Activated CD4-positive, alpha-beta T cell treated with anti-CD3 and anti-CD28 coated beads, Interleukin-2, amount 10 ng/mL, durations not matched to agents 24 days and 14 days (primary cell): ENCODE data around the gene PKD2L1. TPM values are rescaled to one million over a fixed set of nuclear protein-coding genes. Genes with fewer than 3 reads are reported as not detected.

Source experiments
- DNase-seq: peaks from one replicate; pipeline ENCODE4 v3.0.0; 2022
- H3K27ac Mint-ChIP-seq: one replicate; pipeline ENCODE4 v1.8.0; 2022; ENCODE audit warnings: mild to moderate bottlenecking, mixed read lengths
- H3K27me3 Mint-ChIP-seq: one replicate; pipeline ENCODE4 v1.8.0; 2022; ENCODE audit warnings: mixed read lengths
- H3K36me3 Mint-ChIP-seq: one replicate; pipeline ENCODE4 v1.8.0; 2022; ENCODE audit warnings: low read depth, mild to moderate bottlenecking, mixed read lengths
- H3K4me1 Mint-ChIP-seq: one replicate; pipeline ENCODE4 v1.8.0; 2021; ENCODE audit warnings: mixed read lengths
- H3K4me3 Mint-ChIP-seq: one replicate; pipeline ENCODE4 v1.8.0; 2022; ENCODE audit warnings: mild to moderate bottlenecking, moderate library complexity, mixed read lengths
- H3K9me3 Mint-ChIP-seq: one replicate; pipeline ENCODE4 v1.8.0; 2021; ENCODE audit warnings: mixed read lengths
- intact Hi-C: fragments of 100-400 bp; cut with micrococcal nuclease; formaldehyde crosslinking; loops from one replicate; pipeline ENCODE4 v1.15.1; 2023
- total RNA-seq: library from RNA; stranded (reverse); gene quantifications from 2 replicates; pipeline ENCODE4 v1.2.3, GENCODE V29; 2022

The PKD2L1 gene
- total RNA-seq, 1 donor from 2014 or later, result not detected

DNA sequence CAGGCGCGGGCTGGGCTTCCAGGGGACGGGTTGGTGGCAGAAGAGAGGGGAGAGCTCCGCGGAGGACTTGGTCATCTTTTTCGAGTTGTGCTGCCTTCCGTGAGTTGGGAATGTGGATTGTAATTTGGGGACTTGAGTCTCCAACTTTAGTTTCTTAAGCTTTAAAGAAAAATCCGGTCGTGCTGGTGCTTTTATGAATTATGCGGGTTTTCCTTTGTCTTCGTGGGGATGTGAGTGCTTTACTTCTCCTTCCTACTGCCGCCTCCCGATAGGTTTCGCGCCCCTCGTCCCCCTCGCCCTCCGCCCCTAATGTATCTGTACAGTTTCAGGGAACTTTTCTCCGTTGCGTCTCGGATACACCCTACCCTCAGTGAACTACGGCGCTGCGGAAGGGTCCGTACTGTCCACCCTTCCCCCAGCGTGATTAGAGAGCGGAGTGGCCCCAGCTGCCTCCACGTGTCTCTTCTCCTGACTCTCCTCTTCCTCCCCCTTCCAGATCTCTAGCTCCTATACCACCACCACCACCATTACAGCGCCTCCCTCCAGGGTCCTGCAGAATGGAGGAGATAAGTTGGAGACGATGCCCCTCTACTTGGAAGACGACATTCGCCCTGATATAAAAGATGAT is 17.7 kb upstream of the PKD2L1 start:
- H3K36me3 Mint-ChIP-seq, result peaks cover 54% of the 10 kb centered on the region
- intact Hi-C loops, result loop anchor here (1.0 to 10.0 kb wide), 3 partner anchors 24 to 567 kb away; partner anchors contain the start of genes BLOC1S2 and SLF2
- peak overlapping the region; percentile 94 for H3K27ac Mint-ChIP-seq
- H3K4me3 Mint-ChIP-seq, result peak overlapping the region; percentile 97
- H3K4me1 Mint-ChIP-seq, result peaks cover 61% of the 10 kb centered on the region
- peak; percentile 65 for DNase-seq
- no peaks in the 10 kb centered on the region for H3K9me3 Mint-ChIP-seq
- H3K27me3 Mint-ChIP-seq, result no peaks in the 10 kb centered on the region

DNA sequence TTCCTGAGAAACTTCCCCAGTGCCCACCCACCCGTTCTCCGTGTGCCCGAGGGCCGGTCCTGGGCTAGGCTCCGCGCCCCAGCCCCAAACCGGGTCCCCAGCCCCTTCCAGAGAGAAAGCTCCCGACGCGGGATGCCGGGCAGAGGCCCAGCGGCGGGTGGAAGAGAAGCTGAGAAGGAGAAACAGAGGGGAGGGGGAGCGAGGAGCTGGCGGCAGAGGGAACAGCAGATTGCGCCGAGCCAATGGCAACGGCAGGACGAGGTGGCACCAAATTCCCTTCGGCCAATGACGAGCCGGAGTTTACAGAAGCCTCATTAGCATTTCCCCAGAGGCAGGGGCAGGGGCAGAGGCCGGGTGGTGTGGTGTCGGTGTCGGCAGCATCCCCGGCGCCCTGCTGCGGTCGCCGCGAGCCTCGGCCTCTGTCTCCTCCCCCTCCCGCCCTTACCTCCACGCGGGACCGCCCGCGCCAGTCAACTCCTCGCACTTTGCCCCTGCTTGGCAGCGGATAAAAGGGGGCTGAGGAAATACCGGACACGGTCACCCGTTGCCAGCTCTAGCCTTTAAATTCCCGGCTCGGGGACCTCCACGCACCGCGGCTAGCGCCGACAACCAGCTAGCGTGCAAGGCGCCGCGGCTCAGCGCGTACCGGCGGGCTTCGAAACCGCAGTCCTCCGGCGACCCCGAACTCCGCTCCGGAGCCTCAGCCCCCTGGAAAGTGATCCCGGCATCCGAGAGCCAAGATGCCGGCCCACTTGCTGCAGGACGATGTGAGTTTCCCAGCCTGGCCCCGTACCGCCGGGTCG is 16.9 kb upstream of the PKD2L1 start, which contains the start of gene SCD:
Gene SCD (plus strand): TSS at position 469 of the 803 bp plus-strand sequence. CDS start 272 bp downstream, at position 741.
- Mint-ChIP-seq H3K9me3 (no peaks in the 10 kb centered on the region), H3K4me1 (peaks cover 58% of the 10 kb centered on the region), H3K4me3 (peak within 1 kb of the TSS; percentile 97), H3K27me3 (no peaks in the 10 kb centered on the region), H3K36me3 (peaks cover 47% of the 10 kb centered on the region), H3K27ac (peak within 1 kb of the TSS; percentile 94)
- DNase-seq, result peak; percentile 97
- intact Hi-C loops, result loop anchor here (1.0 to 10.0 kb wide), 4 partner anchors 24 to 568 kb away; partner anchors contain the start of genes BLOC1S2 and SLF2

- Mint-ChIP-seq H3K9me3 (no peaks in the 10 kb centered on the region), H3K36me3 (peaks cover 41% of the 10 kb centered on the region), H3K4me1 (peaks cover 55% of the 10 kb centered on the region), H3K27me3 (no peaks in the 10 kb centered on the region), H3K27ac (peak overlapping the region; percentile 94), H3K4me3 (peak overlapping the region; percentile 97)
- DNase-seq, result peak; percentile 93
- intact Hi-C loops, result loop anchor here (1.0 to 10.0 kb wide), 2 partner anchors 162 to 568 kb away; partner anchors contain the start of gene SLF2
Observed at GRCh38 chr10:100346351-100346764, 16.3 kb upstream of the PKD2L1 start.

GRCh38 chr10:100345570-100346330 is 15.7 kb upstream of the PKD2L1 start:
- H3K27ac Mint-ChIP-seq, result peak overlapping the region; percentile 94
- H3K4me3 Mint-ChIP-seq, result peak overlapping the region; percentile 97
- peaks cover 35% of the 10 kb centered on the region for H3K36me3 Mint-ChIP-seq
- H3K9me3 Mint-ChIP-seq, result no peaks in the 10 kb centered on the region
- H3K4me1 Mint-ChIP-seq, result peaks cover 54% of the 10 kb centered on the region
- intact Hi-C loops, result loop anchor here (1.0 to 10.0 kb wide), 2 partner anchors 163 to 569 kb away; partner anchors contain the start of gene SLF2
- peak; percentile 62 for DNase-seq
- no peaks in the 10 kb centered on the region for H3K27me3 Mint-ChIP-seq

- intact Hi-C loops, result loop anchor here (10.0 kb wide), 1 partner anchor 570 kb away; the partner anchor contains the start of gene SLF2
- Mint-ChIP-seq H3K36me3 (peaks cover 21% of the 10 kb centered on the region), H3K4me1 (peaks cover 44% of the 10 kb centered on the region), H3K4me3 (peak overlapping the region; percentile 50), H3K9me3 (no peaks in the 10 kb centered on the region), H3K27ac (peak overlapping the region; percentile 45), H3K27me3 (no peaks in the 10 kb centered on the region)
- DNase-seq, result no peak
Observed at GRCh38 chr10:100344241-100344788, 14.3 kb upstream of the PKD2L1 start.

GRCh38 chr10:100342627-100342972 is 12.6 kb upstream of the PKD2L1 start:
- no peak overlapping the region for H3K4me3 Mint-ChIP-seq
- no peaks in the 10 kb centered on the region for H3K27me3 Mint-ChIP-seq
- peak overlapping the region; percentile 14 for H3K27ac Mint-ChIP-seq
- peaks cover 42% of the 10 kb centered on the region for H3K4me1 Mint-ChIP-seq
- H3K9me3 Mint-ChIP-seq, result no peaks in the 10 kb centered on the region
- DNase-seq, result no peak
- H3K36me3 Mint-ChIP-seq, result peaks cover 4% of the 10 kb centered on the region
- intact Hi-C loops, result loop anchor here (1.0 to 10.0 kb wide), 3 partner anchors 32 to 572 kb away; partner anchors contain the start of gene SLF2

DNA sequence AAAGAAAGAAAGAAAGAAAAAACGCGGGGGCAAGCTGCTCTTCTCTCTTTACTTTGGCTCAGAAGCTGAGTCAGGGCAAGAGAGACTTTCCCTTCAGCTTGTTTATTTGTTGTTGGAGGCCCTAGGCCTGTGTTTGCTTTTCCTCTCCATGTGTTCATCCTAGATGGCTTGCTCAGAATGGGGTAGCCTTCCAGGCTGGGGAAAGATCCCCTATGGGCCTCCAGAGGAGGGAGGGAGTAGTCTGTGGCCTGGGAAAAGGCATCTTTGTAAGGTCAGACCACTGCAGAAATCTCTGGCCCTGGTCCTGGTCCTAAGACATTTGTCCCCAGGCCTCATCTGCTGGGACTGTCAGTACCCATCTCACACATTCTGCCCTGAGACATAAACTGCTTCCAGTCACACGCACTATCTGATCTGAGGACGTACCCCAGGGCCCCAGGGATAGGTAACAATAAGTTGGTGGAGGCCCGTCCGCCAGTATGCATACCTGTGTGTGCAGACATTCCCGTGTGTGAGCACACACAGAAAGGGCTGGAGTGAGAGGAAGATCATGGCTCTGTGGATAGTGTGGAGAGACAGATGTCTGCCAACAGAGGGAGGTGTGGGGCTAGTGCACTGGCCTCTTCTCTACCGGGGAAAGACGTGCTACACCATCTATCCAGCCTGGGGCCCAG is 12.1 kb upstream of the PKD2L1 start:
- Mint-ChIP-seq H3K36me3 (peaks cover 2% of the 10 kb centered on the region), H3K4me1 (peaks cover 42% of the 10 kb centered on the region), H3K9me3 (no peaks in the 10 kb centered on the region), H3K27ac (peak overlapping the region; percentile 14), H3K4me3 (no peak overlapping the region), H3K27me3 (no peaks in the 10 kb centered on the region)
- peak; percentile 87 for DNase-seq
- intact Hi-C loops, result loop anchor here (1.0 to 10.0 kb wide), 3 partner anchors 32 to 573 kb away; partner anchors contain the start of gene SLF2

GRCh38 chr10:100340948-100341847 is 11.2 kb upstream of the PKD2L1 start:
- intact Hi-C loops, result loop anchor here (10.0 kb wide), 1 partner anchor 574 kb away; the partner anchor contains the start of gene SLF2
- H3K4me3 Mint-ChIP-seq, result no peak overlapping the region
- H3K4me1 Mint-ChIP-seq, result peaks cover 41% of the 10 kb centered on the region
- H3K9me3 Mint-ChIP-seq, result no peaks in the 10 kb centered on the region
- H3K27me3 Mint-ChIP-seq, result no peaks in the 10 kb centered on the region
- H3K36me3 Mint-ChIP-seq, result peaks cover 2% of the 10 kb centered on the region
- peak overlapping the region; percentile 41 for H3K27ac Mint-ChIP-seq
- no peak for DNase-seq

DNA sequence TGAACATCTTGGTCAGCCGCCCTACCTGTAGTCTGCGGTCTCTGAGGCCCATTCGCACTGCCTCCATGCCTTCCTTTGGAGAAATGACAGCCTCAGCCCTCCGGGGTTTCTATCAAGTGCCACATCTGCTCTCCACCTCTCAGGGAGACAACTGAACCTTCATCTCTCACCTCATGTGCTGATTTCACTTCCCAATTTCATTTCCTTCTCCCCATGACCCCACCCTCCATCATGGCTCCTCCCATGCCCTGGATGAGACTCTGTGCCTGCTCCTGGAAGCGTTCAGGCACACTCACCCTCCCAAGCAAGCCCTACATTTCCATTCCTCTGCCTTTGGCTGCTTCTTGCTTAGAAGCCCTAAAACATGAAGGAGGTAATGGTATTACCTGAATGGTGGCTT is 9.2 kb upstream of the PKD2L1 start:
- H3K9me3 Mint-ChIP-seq, result no peaks in the 10 kb centered on the region
- H3K4me3 Mint-ChIP-seq, result no peak overlapping the region
- intact Hi-C loops, result no loop called here
- peaks cover 26% of the 10 kb centered on the region for H3K4me1 Mint-ChIP-seq
- H3K27ac Mint-ChIP-seq, result no peak overlapping the region
- peaks cover under 1% of the 10 kb centered on the region for H3K36me3 Mint-ChIP-seq
- peaks cover 5% of the 10 kb centered on the region for H3K27me3 Mint-ChIP-seq
- no peak for DNase-seq

DNA sequence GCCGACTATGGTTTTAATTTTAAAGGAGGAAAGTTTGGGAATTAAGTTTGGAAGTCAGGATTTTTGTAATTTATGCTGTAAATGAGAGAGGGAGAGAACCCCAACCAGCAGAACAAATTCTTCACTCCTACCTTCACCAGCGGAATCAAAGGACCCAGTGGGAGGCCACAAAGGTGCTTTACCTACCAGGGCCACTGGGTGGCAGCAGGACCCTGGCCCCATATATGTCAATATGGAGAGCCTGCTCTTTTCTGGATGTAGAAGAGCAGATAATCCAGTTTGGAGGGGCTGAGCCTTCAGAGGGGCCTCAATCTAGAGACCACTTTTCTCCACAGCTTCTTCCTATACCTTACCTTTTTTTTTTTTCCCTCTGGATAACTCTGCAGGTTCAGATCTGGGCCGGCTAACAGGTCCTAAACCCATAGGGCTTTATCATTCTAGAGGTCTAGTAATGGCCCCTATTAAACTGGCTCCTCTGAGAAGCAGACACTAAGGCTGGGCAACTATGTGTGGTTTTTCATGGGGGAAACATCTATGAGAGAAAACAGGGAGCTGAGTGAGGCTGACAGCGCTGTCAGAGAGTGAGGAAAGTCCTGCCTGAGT is 8.5 kb upstream of the PKD2L1 start:
- Mint-ChIP-seq H3K36me3 (no peaks in the 10 kb centered on the region), H3K27me3 (peaks cover 12% of the 10 kb centered on the region), H3K4me1 (peaks cover 24% of the 10 kb centered on the region), H3K4me3 (no peak overlapping the region), H3K9me3 (no peaks in the 10 kb centered on the region), H3K27ac (peak overlapping the region; percentile 27)
- peak; percentile 95 for DNase-seq
- intact Hi-C loops, result loop anchor here (1.0 kb wide), 3 partner anchors 95 to 180 kb away; no protein-coding TSS in a partner anchor

- Mint-ChIP-seq H3K4me1 (peaks cover 16% of the 10 kb centered on the region), H3K36me3 (no peaks in the 10 kb centered on the region), H3K27ac (no peak overlapping the region), H3K9me3 (no peaks in the 10 kb centered on the region), H3K4me3 (no peak overlapping the region), H3K27me3 (peaks cover 29% of the 10 kb centered on the region)
- no peak for DNase-seq
- intact Hi-C loops, result no loop called here
Observed at GRCh38 chr10:100334762-100335161, 4.7 kb upstream of the PKD2L1 start.
